Activated effector memory CD4-positive, alpha-beta T cell treated with Interleukin-2 at 50 U/mL for 16 hours (primary cell): ENCODE data around the gene RTP1.
"Not testable (repeated sequence)": the region's sequence is repeated elsewhere in the genome, so short reads cannot be mapped to it uniquely, and the experiment has no call there.

Source experiments
- DNase-seq: peaks from one replicate; pipeline ENCODE4 v3.0.0-alpha.2; 2020

Gene RTP1, protein sequence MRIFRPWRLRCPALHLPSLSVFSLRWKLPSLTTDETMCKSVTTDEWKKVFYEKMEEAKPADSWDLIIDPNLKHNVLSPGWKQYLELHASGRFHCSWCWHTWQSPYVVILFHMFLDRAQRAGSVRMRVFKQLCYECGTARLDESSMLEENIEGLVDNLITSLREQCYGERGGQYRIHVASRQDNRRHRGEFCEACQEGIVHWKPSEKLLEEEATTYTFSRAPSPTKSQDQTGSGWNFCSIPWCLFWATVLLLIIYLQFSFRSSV

GRCh38 chr3:187197335-187197649 is at the start of gene RTP1:
Gene RTP1 (plus strand): TSS chr3:187197486. CDS start chr3:187197516, 30 bp downstream.
- DNase-seq: no peak

- DNase-seq: no peak
These were observed 47.1 kb upstream of the RTP1 start for GRCh38 chr3:187150186-187150585.

- DNase-seq: peak; percentile 46
These were observed 46.7 kb upstream of the RTP1 start for GRCh38 chr3:187150599-187150998.

DNA sequence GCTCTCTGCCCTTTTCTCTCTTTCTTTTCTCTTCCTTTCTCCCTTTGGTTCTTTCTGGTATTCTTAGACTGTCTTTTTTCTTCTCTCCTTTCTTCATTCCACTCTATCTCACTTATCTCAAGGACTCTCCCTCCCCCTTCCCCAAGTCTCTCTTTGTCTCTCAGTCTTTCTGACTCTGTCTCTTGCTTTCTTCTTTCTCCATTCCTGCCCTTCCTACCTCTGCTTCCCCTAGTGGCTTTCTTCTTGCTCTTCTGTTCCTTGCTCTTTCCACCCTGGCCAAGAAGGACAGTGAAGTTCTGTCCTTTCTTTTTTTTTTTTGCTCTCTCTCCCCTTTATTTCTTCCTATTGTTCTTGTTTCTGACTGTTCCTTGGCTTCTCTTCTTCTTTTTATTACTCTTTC is 35.7 kb upstream of the RTP1 start:
- DNase-seq: no peak

- DNase-seq: no peak
These were observed 34.9 kb upstream of the RTP1 start for GRCh38 chr3:187162265-187162953.

DNA sequence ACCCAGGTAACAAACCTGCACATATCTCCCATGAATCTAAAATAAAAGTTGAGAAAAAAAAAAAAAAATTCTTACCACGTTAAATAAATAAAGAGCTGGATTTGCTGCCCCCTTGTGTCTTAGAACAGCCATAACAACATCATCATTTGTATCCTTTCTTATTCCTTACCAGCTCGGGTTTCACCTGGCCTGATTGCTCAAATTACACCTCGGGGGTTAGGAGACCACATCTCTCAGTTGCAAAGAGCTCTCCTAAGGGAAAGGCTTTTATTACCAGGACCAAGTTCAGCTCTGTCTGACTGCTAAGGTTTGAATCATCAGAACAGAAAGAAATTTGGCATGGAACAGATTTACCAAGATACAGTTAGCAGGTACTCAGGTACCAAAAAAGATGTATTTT is 32.1 kb upstream of the RTP1 start:
- no peak for DNase-seq

- no peak for DNase-seq
These were observed 30.5 kb upstream of the RTP1 start for GRCh38 chr3:187166750-187167149.

- DNase-seq: no peak
These were observed 29.5 kb upstream of the RTP1 start for GRCh38 chr3:187167777-187168176.

DNA sequence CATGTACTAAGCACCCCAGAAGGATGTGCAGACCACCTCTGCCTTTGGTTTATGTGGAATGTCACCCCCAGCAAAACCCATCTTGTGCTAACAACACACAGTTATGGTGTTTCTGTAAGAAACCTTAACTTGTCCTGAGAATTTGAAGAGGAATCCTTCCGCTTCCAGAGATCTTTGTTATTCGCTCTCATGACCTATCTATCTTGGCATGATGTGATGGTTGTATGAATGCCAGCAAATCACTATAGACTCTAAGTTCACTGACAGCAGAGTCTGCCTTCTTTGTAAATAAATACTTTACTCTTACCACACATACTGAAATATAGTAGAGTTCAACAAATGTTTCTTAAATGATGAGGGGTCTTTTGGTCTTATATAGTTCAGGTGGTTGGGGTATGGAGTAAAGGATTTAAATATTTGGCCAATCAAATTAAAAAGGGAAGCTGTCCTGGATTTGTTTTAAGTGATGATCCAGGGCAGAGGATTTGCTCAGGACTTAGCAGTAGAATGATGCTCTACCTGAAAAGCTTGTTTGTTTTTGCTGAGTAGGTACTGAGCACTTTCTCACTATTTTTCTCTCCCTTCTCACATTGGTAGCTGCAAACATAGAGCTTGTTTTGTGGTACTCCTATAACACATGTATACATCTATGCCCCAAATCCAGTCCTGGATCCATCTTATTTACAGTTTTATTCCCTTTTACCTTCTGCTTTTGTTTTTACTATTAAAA is 27.9 kb upstream of the RTP1 start:
- no peak for DNase-seq

DNA sequence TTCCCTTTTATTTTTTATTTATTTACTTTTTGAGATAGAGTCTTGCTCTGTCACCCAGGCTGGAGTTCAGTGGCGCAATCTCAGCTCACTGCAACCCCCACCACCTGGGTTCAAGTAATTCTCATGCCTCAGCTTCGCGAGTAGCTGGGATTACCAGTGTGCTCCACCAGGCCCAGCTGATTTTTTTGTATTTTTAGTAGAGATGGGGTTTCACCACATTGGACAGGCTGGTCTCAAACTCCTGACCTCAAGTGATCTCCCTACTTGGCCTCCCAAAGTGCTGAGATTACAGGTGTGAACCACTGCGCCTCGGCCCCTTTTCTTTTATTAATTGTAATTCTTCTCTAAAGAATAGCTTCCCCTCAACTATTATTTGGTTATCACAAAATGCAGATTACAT is 26.4 kb upstream of the RTP1 start:
- DNase-seq: not testable (repeated sequence)

DNA sequence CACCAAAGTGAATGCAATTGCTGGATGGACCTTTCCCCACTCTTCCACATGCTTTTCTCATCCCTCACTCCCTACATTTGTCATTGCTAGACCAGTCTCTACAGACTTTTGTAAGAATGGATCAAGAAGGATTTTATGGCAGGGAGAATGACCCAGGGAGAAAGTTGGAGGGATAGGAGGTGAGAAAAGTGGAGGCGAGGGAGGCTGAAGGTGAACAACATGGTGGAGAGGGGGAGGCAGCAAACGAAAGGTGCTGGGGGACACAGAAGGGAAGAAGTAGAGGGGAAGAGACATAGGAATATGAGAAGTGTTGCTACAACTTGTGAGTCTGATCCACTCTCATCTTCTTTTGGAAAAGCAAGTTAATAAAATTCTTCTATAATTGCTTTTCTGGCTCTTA is 24.4 kb upstream of the RTP1 start:
- DNase-seq: no peak

DNA sequence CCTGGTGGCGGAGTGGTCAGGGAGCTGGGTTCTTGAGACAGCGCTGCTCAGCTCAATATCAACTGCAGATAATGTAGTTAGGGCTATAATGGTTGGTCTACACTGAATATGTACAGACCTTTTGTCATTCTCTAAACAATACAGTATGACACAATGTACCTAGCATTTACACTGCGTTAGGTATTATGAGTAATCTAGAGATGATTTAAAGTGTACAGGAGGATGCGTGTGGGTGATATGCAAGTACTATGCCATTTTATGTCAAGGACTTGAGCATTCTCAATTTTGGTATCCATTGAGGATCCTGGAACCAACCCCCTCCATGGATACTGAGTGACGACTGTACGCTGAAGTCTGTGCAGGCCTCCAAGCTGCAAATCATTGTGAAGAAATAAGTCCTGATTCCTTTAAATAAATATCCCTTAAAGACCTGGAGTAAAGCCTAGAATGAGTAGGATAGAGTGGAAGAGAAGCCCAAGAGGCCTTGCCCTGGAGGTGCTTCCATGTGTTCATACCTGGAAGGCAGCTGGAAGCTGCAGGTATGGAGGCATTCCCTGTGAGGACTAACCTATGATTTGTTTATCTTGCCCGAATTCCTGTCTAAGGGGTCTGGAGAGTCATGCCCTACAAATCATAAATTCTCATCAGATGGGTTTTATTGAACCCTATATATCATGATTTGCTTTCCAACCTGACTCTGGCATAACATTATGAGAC is 15.7 kb upstream of the RTP1 start:
- DNase-seq: no peak

- DNase-seq: no peak
These were observed 13.9 kb upstream of the RTP1 start for GRCh38 chr3:187183210-187183862.

DNA sequence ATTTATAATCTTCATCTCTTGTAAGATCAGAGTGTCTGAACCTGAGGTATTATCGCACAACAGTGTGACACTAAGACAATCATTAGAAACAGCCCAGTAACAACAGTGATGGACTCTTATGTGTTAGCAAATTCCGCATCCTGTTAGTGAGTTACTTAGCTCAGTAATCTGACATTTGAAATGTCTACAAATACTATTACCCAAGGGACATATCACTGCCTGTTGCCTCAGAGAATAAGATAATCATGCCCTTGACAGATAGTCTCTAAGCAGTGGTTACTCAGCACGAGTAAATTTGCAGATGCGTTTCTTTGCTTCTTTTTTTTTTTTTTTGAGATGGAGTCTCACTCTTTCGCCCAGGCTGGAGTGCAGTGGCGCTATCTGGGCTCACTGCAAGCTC is 13.4 kb upstream of the RTP1 start:
- no peak for DNase-seq

GRCh38 chr3:187185759-187186158 is 11.5 kb upstream of the RTP1 start:
- DNase-seq: no peak

GRCh38 chr3:187186375-187186774 is 10.9 kb upstream of the RTP1 start:
- DNase-seq: no peak

GRCh38 chr3:187186801-187187421 is 10.4 kb upstream of the RTP1 start:
- no peak for DNase-seq

- DNase-seq: no peak
These were observed 8.4 kb upstream of the RTP1 start for GRCh38 chr3:187188931-187189330.

- no peak for DNase-seq
These were observed 6.0 kb upstream of the RTP1 start for GRCh38 chr3:187191271-187191670.

DNA sequence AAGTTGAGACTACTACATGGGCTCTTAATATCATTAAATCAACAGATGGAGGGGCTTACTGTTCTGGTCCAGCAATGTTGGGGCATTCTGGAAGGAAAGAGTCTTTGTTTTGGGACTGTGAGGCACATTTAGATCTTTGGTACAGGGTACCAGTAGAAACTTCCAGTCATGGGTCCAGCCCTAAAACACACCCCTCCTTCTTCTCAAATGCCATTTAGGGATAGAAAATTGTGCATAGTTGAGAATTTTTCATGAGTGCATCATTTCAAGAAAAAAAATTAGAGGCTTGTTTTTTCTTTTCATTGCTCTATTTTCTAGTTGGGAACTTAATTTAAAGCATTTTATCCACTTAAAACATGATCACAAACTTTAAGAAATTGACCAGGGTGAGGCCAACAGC is 4.1 kb upstream of the RTP1 start:
- DNase-seq: no peak

DNA sequence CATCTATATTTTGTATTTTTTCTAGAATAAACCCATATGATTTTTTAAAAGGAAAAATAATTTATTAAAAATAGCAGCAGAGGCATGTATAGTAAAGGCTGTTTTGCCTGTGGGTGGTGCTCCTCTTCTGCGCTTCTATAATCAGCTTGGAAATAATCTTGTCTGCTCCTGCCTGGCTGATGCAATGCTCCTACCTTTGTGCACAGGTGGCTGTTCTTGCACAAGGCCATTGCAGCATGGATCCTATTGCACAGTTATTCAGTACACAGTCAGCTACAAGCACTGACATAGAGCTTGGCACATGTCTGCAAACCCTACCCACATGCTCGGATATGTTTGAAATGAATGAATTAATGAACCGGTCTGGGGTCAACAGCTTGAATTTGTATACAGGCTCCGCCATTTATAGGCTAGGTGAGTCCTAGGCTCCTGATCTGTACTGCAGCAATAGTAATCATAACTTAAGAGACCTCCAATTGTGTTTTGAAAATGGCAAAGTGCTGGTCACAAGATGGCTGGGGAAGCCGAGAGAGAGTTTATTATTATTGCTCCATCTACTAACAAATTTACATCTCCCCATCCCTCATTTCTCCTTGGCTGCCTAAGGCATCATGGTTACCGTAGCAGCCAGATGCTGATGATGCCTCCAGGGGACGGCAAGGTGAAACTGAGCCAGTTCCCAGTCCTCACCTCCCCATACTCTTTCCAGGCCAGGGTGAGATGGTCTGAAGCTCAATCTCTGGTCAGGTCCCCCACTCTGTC is 532 bp upstream of the RTP1 start:
- no peak for DNase-seq

DNA sequence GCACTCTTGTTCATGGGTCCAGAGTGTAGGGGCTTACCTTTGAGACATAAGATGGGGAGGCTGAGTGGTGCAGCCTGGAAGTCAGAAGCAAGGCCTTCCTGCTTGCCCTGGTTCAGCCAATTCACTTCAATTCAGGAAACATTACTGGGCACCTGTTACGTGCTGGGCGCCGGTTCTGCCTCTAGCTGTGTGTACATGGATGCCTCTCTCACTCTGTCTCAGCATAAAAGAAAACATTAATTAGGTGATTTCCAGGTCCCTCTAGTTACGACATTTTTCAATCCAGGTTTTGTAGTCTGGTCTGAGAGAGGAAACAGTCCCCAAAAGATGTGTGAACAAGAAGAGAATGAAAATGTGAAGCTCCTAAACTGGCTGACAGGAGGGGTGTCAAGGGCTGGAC is 1.2 kb downstream of the RTP1 start:
- DNase-seq: no peak
